Lung (tissue), 12 donors: ENCODE data around the gene KDM1B. TPM values are rescaled to one million over a fixed set of nuclear protein-coding genes. Genes with fewer than 3 reads are reported as not detected.

Source experiments
- ATAC-seq: fragments of 200-7000 bp; cut with Tn5 transposase; one replicate; pipeline ENCODE4 v1.9.1; 2020; ENCODE audit warnings: moderate number of reproducible peaks; ENCODE audit not compliant: insufficient read depth, low FRiP score
- DNase-seq, 3 donors: peaks; one replicate each; pipeline ENCODE4 v3.0.0-alpha.2; 2013 to 2017
- H3K27ac ChIP-seq, 2 donors: one replicate each; pipeline ENCODE4 v1.5.1; 2013; ENCODE audit warnings: mild to moderate bottlenecking in 2 of 2, moderate library complexity in 2 of 2, control low read depth in 1 of 2, inconsistent platforms in 1 of 2, low read depth in 1 of 2, low read length in 1 of 2
- H3K27me3 ChIP-seq, 3 donors: one replicate each; pipeline ENCODE4 v1.5.1; 2013; ENCODE audit warnings: low read length in 2 of 3; ENCODE audit not compliant: control insufficient read depth in 3 of 3, insufficient read depth in 3 of 3
- H3K36me3 ChIP-seq, 4 donors: one replicate each; pipeline ENCODE4 v1.5.1; 2013; ENCODE audit warnings: low read length in 4 of 4, mild to moderate bottlenecking in 1 of 4, moderate library complexity in 1 of 4; ENCODE audit not compliant: control insufficient read depth in 4 of 4, insufficient read depth in 4 of 4
- H3K4me1 ChIP-seq, 5 donors: one replicate each; pipeline ENCODE4 v1.5.1; 2013; ENCODE audit warnings: low read length in 5 of 5, mild to moderate bottlenecking in 2 of 5, moderate library complexity in 1 of 5; ENCODE audit not compliant: control insufficient read depth in 5 of 5, insufficient read depth in 5 of 5
- H3K4me3 ChIP-seq: one replicate; pipeline ENCODE4 v1.5.1; 2013; ENCODE audit warnings: mild to moderate bottlenecking, control low read depth, moderate library complexity
- H3K9ac ChIP-seq, 2 donors: one replicate each; pipeline ENCODE4 v1.5.1; 2013; ENCODE audit warnings: low read length in 2 of 2, control low read depth in 1 of 2; ENCODE audit not compliant: insufficient read depth in 1 of 2
- H3K9me3 ChIP-seq, 4 donors: one replicate each; pipeline ENCODE4 v1.5.1; 2013; ENCODE audit warnings: low read length in 3 of 4, mild to moderate bottlenecking in 1 of 4, moderate library complexity in 1 of 4; ENCODE audit not compliant: control insufficient read depth in 4 of 4, insufficient read depth in 3 of 4
- WGBS, 2 donors: extraction: QIAGEN DNeasy Blood & Tissue Kit; methylation state at CpG; one replicate each; pipeline ENCODE4 v1.1.7; 2013; 5-methylcytosine and 5-hydroxymethylcytosine counted together
- polyA plus RNA-seq, 2 donors: library from polyadenylated mRNA; stranded (reverse); fragments of 200-250 nt; gene quantifications; one replicate each; pipeline ENCODE4 v1.2.1, GENCODE V29; 2013
- total RNA-seq, 2 donors: library from RNA; depleted of rRNA in 1 of 2; stranded (reverse); fragments of >200 nt in 1 of 2; gene quantifications; one replicate each; pipeline ENCODE4 v1.2.1, GENCODE V29; 2014 to 2021
- TF ChIP-seq, protein P1 (sequence below): IDR thresholded peaks from 2 replicates; pipeline ENCODE4 v1.5.1; 2012; ENCODE audit warnings: mild to moderate bottlenecking; ENCODE audit errors: control extremely low read depth, extremely low read depth
- donor health status: control.
- donor health status: control.
- donor health status: Bipolar disorder and iron deficiency.
- donor health status: healthy.
- donor health status: DM: yes; HTN: yes; CAD: no.

Gene KDM1B
- total and polyA plus RNA-seq, 4 donors, result 4.1 to 26.4 (median 19.6) TPM

GRCh38 chr6:18132346-18132745, 22.9 kb upstream of the KDM1B start:
- WGBS, 2 donors, result 99 to 100% methylated on average over 3 of the region's 3 CpGs
- peaks cover 3 to 9% (median 6%) of the 10 kb centered on the region in 4 donors for H3K36me3 ChIP-seq

DNA sequence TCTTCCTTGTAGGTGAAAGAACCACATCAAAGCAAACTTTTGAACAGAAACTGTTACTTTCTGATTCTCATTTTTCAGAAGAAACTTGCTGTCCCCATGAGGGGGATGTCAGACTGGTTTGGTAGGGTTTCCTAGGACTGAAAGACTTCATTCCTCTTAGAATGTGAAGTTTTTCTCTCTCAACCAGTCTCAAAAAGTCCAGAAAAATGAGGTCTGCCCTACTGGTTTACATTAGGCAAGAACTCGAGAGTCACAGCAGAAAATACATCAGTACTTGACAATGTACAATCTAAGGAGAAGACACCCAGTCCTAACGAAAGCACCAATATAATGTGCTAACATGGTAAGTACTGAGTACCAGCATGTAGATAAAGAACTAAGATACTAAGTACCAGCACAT, 20.1 kb upstream of the KDM1B start:
- WGBS, 2 donors, result 87 to 95% methylated on average over 2 of the region's 2 CpGs
- H3K36me3 ChIP-seq, result peaks cover 3 to 14% (median 9%) of the 10 kb centered on the region in 4 donors
- no peak for ATAC-seq

More at GRCh38 chr6:18132346-18132745, 22.9 kb upstream of the KDM1B start:
- Histone ChIP-seq H3K4me1 (no peaks in the 10 kb centered on the region), H3K9ac (no peak overlapping the region), H3K4me3 (no peak overlapping the region), H3K27me3 (no peaks in the 10 kb centered on the region), H3K9me3 (no peaks in the 10 kb centered on the region), H3K27ac (no peak overlapping the region)
- TF ChIP-seq, protein P1, sequence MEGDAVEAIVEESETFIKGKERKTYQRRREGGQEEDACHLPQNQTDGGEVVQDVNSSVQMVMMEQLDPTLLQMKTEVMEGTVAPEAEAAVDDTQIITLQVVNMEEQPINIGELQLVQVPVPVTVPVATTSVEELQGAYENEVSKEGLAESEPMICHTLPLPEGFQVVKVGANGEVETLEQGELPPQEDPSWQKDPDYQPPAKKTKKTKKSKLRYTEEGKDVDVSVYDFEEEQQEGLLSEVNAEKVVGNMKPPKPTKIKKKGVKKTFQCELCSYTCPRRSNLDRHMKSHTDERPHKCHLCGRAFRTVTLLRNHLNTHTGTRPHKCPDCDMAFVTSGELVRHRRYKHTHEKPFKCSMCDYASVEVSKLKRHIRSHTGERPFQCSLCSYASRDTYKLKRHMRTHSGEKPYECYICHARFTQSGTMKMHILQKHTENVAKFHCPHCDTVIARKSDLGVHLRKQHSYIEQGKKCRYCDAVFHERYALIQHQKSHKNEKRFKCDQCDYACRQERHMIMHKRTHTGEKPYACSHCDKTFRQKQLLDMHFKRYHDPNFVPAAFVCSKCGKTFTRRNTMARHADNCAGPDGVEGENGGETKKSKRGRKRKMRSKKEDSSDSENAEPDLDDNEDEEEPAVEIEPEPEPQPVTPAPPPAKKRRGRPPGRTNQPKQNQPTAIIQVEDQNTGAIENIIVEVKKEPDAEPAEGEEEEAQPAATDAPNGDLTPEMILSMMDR, result no peak
- ATAC-seq (no peak), DNase-seq (no peak)

GRCh38 chr6:18136260-18136659, 19.0 kb upstream of the KDM1B start:
- TF ChIP-seq, protein P1, result no peak
- Histone ChIP-seq H3K4me1 (no peaks in the 10 kb centered on the region), H3K9ac (no peak overlapping the region), H3K36me3 (peaks cover 3 to 16% (median 10%) of the 10 kb centered on the region in 4 donors), H3K4me3 (no peak overlapping the region), H3K9me3 (no peaks in the 10 kb centered on the region), H3K27ac (no peak overlapping the region), H3K27me3 (no peaks in the 10 kb centered on the region)
- ATAC-seq, result no peak
- no peak for DNase-seq
- WGBS, 2 donors, result 99% methylated on average over 10 of the region's 10 CpGs

More for the DNA sequence above, 20.1 kb upstream of the KDM1B start:
- no peak overlapping the region for H3K4me3 ChIP-seq
- no peaks in the 10 kb centered on the region for H3K9me3 ChIP-seq
- H3K9ac ChIP-seq, result no peak overlapping the region
- TF ChIP-seq, protein P1, result no peak
- no peaks in the 10 kb centered on the region for H3K27me3 ChIP-seq
- no peaks in the 10 kb centered on the region for H3K4me1 ChIP-seq
- no peak overlapping the region for H3K27ac ChIP-seq
- DNase-seq, result peak in 1 of 3 donors; percentile 17

- ATAC-seq, result no peak
- Histone ChIP-seq H3K27me3 (no peaks in the 10 kb centered on the region), H3K9me3 (no peaks in the 10 kb centered on the region), H3K4me1 (no peaks in the 10 kb centered on the region), H3K27ac (no peak overlapping the region), H3K36me3 (peaks cover 8 to 31% (median 18%) of the 10 kb centered on the region in 4 donors), H3K4me3 (no peak overlapping the region), H3K9ac (no peak overlapping the region)
- DNase-seq, result no peak
- TF ChIP-seq, protein P1, result no peak
- WGBS, 2 donors, result 96% methylated on average over 5 of the region's 5 CpGs
Measured at GRCh38 chr6:18138906-18139305, 16.3 kb upstream of the KDM1B start.
